ENCODE data around the gene AP1B1. TPM values are rescaled to one million over a fixed set of nuclear protein-coding genes. Genes with fewer than 3 reads are reported as not detected.

The AP1B1 gene
- total and polyA plus RNA-seq, 2 of the 8 experiments (the other 6 are each of a cell fraction or from before 2014, with no cell fraction given) = 64.2 to 86.8 TPM

DNA sequence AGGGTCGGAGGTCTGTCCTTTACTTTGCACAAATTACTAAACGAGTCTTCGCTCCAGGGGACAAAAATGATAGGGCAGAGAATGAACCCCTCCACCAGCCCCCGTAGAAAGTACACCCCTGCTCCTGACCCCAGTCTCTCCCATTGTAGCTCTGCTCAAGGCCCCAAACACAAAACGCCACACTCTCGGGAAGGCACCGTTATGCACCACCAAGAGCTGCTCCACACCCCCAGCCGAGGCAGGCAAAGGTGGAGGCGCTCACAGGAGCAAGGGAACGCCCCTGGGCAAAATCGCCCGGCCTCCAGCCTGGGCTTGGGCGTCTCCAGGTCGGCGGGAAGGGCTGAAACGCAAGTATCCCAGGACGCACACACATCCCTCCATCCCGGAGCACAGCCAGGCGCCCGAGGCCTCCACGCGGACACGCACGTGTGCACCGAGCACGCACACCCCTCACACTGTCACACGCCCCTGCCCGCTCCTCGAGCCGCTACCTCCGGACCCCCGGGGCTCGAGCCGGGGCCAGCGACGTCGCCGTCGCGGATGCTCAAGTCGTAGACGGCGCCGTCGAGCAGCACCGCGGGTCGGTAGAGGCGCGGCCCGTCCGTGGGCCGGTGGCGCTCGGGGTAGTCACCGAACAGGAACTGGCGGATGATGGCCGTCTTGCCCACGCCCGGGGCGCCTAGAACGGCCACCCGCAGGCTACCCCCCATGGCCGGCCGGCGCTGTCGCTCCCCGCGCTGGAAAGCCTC, 73.7 kb downstream of the AP1B1 start:
- H3K18ac ChIP-seq (ENCODE audit: extremely low read depth, low read length) = peak overlapping the region; percentile 32; the same call in 1 of the 2 replicates
- peaks cover 0 to 12% (median 0%) of the 10 kb centered on the region in 4 experiments; a peak in 1 of 8 replicates for H3K36me3 ChIP-seq (ENCODE audit: control insufficient read depth in 2 of 4, insufficient read depth in 4 of 4, low read length in 3 of 4)
- peaks cover 6 to 12% of the 10 kb centered on the region in 2 experiments for H4K20me1 ChIP-seq (replicated peaks in 1 of 2; ENCODE audit: control insufficient read depth in 1 of 2, insufficient read depth in 2 of 2, low read length in 2 of 2)
- H2BK5ac ChIP-seq (ENCODE audit: low read depth, low read length) = no peak overlapping the region
- H4K5ac ChIP-seq (ENCODE audit: insufficient read length, low read depth, low read length) = peak overlapping the region; percentile 23
- H4K8ac ChIP-seq (ENCODE audit: extremely low read depth, insufficient read depth, low read length) = 0 out of 2 replicates have a peak overlapping the region, but pooled peaks have one; percentile 15
- no peak overlapping the region for H2BK15ac ChIP-seq (ENCODE audit: low read length)
- no peak for FAIRE-seq
- DNase-seq (ENCODE audit: low read depth in 1 of 2, low spot score in 2 of 2) = peak in 1 of 2 experiments; percentile 65
- 20% methylated on average over 63 of the region's 69 CpGs; no CpG with 5 or more reads in 1 of the 2 experiments for WGBS, 2 experiments (ENCODE audit: extremely low coverage in 1 of 2, insufficient coverage in 1 of 2, insufficient read length in 1 of 2, insufficient replicate concordance in 2 of 2, low coverage in 1 of 2, low lambda C conversion rate in 2 of 2, missing lambda C conversion rate in 1 of 2)
- H2BK20ac ChIP-seq (ENCODE audit: low read length) = no peak overlapping the region
- H3K9me3 ChIP-seq (ENCODE audit: insufficient read depth in 2 of 2, low read depth in 1 of 2, low read length in 1 of 2) = peaks cover 7 to 8% of the 10 kb centered on the region in 2 experiments; a peak in 3 of 4 replicates
- ChIA-PET POLR2A (ENCODE audit: partially characterized antibody) (interaction anchor here (0.9 to 4.4 kb wide), 8 partner anchors 9 to 48 kb away, joined by 3 to 44 read pairs (median 4); partner anchors contain the start of gene GAS2L1), CTCF (ENCODE audit: partially characterized antibody) (interaction anchor here (1.2 to 2.6 kb wide), 6 partner anchors 10 to 147 kb away, joined by 3 to 13 read pairs (median 6); no protein-coding TSS in a partner anchor)
- no peak overlapping the region for H2AK5ac ChIP-seq (ENCODE audit: low read depth, low read length)
- peak overlapping the region; percentile 27 to 56 (median 38); a peak in 5 of 8 replicates for H3K4me3 ChIP-seq (ENCODE audit: extremely low read depth in 1 of 4, insufficient read depth in 2 of 4, low read depth in 3 of 4, low read length in 4 of 4)
- peak overlapping the region; percentile 9; the same call in 1 of the 2 replicates for H2AFZ ChIP-seq (ENCODE audit: low read length)
- peak overlapping the region; percentile 39; the same call in 1 of the 2 replicates for H2BK12ac ChIP-seq (ENCODE audit: low read depth, low read length)
- H3K4me2 ChIP-seq (ENCODE audit: insufficient read depth in 1 of 2, low read depth in 2 of 2, low read length in 2 of 2) = peak overlapping the region; percentile 68 to 74
- no peak overlapping the region for H3K14ac ChIP-seq (ENCODE audit: insufficient read length)
- no peaks in the 10 kb centered on the region for H3K79me2 ChIP-seq (ENCODE audit: control insufficient read depth in 1 of 2, insufficient read depth in 2 of 2, low read length in 2 of 2)
- no peak overlapping the region for H3K56ac ChIP-seq (replicated peaks; ENCODE audit: insufficient read length, low read depth, low read length)
- peaks cover 6% of the 10 kb centered on the region; the same call in 1 of the 2 replicates for H3K23me2 ChIP-seq (ENCODE audit: low read depth, low read length)
- no peak overlapping the region for H3K9ac ChIP-seq (replicated peaks in 1 of 4; ENCODE audit: extremely low read depth in 1 of 4, low read depth in 3 of 4, low read length in 3 of 4)
- H2BK120ac ChIP-seq (replicated peaks; ENCODE audit: low read depth, low read length) = no peak overlapping the region
- no peak overlapping the region for H3K23ac ChIP-seq (ENCODE audit: insufficient read length)
- H3K4ac ChIP-seq (replicated peaks; ENCODE audit: insufficient read length, low read depth, low read length) = no peak overlapping the region
- peaks cover 29 to 46% (median 43%) of the 10 kb centered on the region in 4 experiments for H3K27me3 ChIP-seq (replicated peaks in 1 of 4; ENCODE audit: control insufficient read depth in 3 of 4, extremely low read depth in 1 of 4, insufficient read depth in 3 of 4, low read length in 3 of 4)
- no peak overlapping the region for H4K91ac ChIP-seq (replicated peaks; ENCODE audit: insufficient read length, low read length)
- peaks cover 0 to 16% (median 9%) of the 10 kb centered on the region in 4 experiments; a peak in 6 of 7 replicates for H3K4me1 ChIP-seq (replicated peaks in 1 of 4; ENCODE audit: control insufficient read depth in 3 of 4, insufficient read depth in 4 of 4, low read length in 3 of 4)
- no peak overlapping the region for H3K27ac ChIP-seq (ENCODE audit: low read depth, low read length)
- no peaks in the 10 kb centered on the region for H3K79me1 ChIP-seq (ENCODE audit: low read depth, low read length)
- TF ChIP-seq KDM4A (IDR thresholded peaks at IDR 0.05; ENCODE audit: low read depth, low read length, severe bottlenecking) (no peak), RNF2 (IDR thresholded peaks at IDR 0.05; ENCODE audit: borderline replicate concordance, low read depth, low read length, missing control alignments, poor library complexity, severe bottlenecking) (peak; percentile 56), CREB1 (IDR thresholded peaks at IDR 0.05) (0 out of 2 replicates have a peak, but pooled peaks have one; percentile 5), EZH2 (IDR thresholded peaks at IDR 0.05; ENCODE audit: low read depth, low read length, severe bottlenecking) (peak; percentile 87), JUN (IDR thresholded peaks at IDR 0.05; ENCODE audit: low read depth, low read length) (no peak), SUZ12 (IDR thresholded peaks at IDR 0.05; ENCODE audit: low read length) (peak; percentile 89; the same call in 1 of the 2 replicates), RFX5 (IDR thresholded peaks at IDR 0.05; ENCODE audit: borderline replicate concordance, low read depth, low read length) (no peak)
- TF ChIP-seq, protein P1, sequence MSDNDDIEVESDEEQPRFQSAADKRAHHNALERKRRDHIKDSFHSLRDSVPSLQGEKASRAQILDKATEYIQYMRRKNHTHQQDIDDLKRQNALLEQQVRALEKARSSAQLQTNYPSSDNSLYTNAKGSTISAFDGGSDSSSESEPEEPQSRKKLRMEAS (IDR thresholded peaks at IDR 0.05) = peak; percentile 39
- TF ChIP-seq, protein P2, sequence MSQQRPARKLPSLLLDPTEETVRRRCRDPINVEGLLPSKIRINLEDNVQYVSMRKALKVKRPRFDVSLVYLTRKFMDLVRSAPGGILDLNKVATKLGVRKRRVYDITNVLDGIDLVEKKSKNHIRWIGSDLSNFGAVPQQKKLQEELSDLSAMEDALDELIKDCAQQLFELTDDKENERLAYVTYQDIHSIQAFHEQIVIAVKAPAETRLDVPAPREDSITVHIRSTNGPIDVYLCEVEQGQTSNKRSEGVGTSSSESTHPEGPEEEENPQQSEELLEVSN (IDR thresholded peaks at IDR 0.05) = peak; percentile 47

All from H1 (cell line).